NOMO-1 treated with dmso at 0.1 percent for 144 hours (cell line): ENCODE results near the gene TOM1L1.

ENCODE experiments used
- DNase-seq: peaks from one replicate; lab custom pipeline; 2025; ENCODE audit not compliant: unreplicated experiment; lab: John Stamatoyannopoulos, UW

The TOM1L1 gene

DNA sequence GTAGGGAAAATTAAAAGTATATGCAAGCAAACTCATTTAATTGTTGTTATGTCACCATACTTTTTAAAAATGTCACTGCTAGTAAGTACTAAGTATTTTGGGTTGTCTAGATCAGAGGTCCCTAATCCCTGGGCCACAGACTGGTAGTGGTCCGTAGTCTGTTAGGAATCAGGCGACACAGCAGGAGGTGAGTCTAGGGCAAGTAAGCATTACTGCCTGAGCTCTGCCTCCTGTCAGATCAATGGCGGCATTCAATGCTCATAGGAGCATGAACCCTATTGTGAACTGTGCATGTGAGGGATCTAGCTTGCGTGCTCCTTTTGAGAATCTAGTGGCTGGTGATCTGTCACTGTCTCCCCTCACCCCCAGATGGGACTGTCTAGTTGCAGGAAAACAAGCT, 89.5 kb downstream of the TOM1L1 start:
- no peak for DNase-seq

DNA sequence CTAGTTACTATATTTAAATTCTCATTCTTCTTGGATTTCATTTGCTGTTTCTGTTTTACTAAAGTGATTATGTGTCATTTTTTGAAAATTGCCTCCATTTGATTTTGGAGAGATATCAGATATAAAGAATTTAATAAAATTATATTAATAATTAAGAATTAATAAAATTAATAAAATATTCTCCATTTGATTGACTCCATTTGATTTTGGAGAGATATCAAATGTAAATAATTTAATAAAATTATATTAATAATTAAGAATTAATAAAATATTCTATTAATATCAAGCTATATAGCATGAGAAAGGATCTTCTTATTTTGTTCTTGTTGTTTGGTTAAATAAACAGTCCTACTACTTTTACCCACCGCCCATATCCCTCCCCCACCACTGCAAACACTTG, 90.9 kb downstream of the TOM1L1 start:
- no peak for DNase-seq

DNA sequence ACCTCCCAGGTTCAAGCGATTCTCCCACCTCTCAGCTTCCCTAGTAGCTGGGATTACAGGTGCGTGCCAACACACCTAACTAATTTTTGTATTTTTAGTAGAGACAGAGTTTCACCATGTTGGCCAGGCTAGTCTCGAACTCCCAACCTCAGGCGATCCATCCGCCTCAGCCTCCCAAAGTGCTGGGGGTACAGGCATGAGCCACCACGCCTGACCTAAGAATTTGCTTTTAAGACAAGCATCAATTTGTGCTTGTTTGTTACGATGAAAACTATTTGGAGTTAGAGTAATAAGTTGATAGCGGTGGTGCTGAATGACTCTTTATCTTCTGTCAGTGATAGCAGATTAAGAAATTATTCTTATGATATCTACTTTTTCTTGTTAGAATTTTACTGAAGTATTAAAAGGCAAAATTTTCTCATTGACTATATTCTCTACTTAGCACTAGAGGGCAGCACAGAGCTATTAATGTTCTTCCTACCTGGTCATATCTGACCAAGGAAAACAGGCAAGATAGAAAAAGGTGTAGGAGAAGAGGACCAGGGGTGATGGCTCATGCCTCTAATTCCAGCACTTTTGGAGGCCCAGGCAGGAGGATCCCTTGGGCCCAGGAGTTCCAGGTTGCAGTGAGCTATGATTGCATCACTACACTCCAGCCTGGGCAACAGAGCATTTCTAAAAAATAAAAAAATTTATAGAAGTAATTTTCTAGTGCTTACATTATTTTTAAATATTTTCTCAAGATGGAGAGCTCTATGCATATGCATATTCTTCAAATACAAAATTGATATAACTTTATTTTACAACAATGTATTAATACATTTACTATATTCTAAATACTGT, 92.4 kb downstream of the TOM1L1 start:
- no peak for DNase-seq

DNA sequence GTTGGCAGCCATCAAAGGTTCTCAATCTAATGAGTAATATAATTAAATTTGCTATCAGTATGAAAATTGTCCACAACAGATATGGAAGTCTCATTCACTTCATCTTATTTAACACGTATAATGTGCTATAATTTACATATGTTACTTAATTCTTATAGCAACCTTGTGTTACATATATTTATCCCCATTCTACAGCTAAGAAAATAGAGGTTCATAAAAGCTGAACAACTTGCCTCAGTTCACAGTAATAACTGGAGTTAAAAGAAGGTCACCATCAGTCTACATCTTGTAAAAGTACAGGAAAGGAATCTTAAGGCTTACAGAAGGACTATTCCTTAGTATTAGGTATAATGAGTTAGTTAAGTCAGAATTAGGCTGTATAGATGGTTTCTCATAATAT, 95.8 kb downstream of the TOM1L1 start:
- no peak for DNase-seq

DNA sequence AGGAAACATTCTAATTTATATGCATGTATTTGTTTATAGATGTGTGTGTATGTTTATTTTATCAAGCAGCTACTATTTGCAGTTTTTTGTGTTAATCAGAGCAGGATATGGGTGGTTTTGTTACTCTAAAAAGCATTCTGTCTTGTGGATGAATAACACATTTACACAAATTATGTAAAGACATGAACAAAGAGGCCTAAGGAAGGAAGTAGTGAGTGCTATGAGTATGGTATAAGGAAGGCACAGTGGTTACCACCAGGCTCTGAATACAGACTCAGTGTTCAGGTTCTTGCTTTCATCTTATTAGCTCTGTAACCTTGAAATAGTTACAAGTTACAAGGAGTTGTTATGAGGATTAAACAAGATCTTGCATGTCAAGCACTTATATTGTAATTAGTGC, 101.8 kb downstream of the TOM1L1 start:
- no peak for DNase-seq

DNA sequence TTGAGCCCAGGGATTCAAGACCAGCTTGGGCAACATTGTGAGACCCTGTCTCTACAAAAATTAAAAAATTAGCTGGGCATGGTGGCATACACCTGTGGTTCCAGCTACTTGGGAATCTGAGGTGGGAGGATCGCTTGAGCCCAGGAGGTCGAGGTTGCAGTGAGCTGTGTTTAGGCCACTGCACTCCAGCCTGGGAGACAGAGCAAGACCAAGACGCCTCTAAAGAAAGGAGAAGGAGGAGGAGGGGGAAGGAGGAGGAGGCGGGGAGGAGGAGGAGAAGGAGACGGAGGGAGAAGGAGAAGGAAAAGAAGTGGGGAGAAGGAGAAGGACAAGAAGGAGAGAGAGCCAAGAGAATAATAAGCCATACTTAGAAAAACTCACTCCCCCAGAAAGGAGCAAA, 103.8 kb downstream of the TOM1L1 start:
- no peak for DNase-seq

DNA sequence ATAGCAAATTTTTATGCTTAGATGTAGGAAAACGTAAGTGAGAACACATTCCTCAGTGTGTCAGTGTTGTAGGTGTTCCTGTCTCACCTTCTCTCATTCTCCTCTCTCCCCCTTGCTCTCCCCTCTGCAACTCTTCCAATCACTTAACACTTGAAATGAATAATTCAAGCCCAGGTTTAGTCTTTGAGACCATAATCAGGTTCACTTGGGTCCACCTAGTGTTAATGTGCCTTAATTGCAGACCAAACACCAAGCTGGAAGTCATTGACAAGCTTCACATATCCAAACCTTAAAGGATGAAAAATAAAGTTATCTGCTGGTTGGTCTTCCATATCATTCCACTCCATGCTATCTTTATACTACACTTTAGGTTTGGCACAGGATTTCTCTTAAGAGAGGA, 104.9 kb downstream of the TOM1L1 start:
- DNase-seq = no peak
